Heart right ventricle (tissue), 16 donors: ENCODE data around the gene EEFSEC. TPM values are rescaled to one million over a fixed set of nuclear protein-coding genes. Genes with fewer than 3 reads are reported as not detected.
A peak's percentile ranks its signal among the peaks of the same experiment; 100 is the strongest.

Experiments used
- ATAC-seq, 8 donors: fragments of 200-7000 bp; cut with Tn5 transposase; one replicate each; pipeline ENCODE4 v1.9.1; 2020; ENCODE audit warnings: mild to moderate bottlenecking in 8 of 8, moderate library complexity in 8 of 8, moderate number of reproducible peaks in 1 of 8
- DNase-seq, 2 donors: peaks; one replicate each; pipeline ENCODE4 v3.0.0-alpha.2; 2020
- H3K27ac ChIP-seq, 10 donors: fragments of 200-600 bp; sonication (generic) in 2 of 10; one replicate each; pipeline versions ENCODE4 v1.5.0 to v1.8.0; 2020 to 2022; ENCODE audit warnings: mild to moderate bottlenecking in 3 of 10
- H3K27me3 ChIP-seq, 7 donors: fragments of 200-600 bp; one replicate each; pipeline ENCODE4 v1.8.0; 2021 to 2022; ENCODE audit warnings: mild to moderate bottlenecking in 2 of 7
- H3K36me3 ChIP-seq, 9 donors: fragments of 200-600 bp; sonication (generic) in 1 of 9; one replicate each; pipeline versions ENCODE4 v1.5.0 to v1.8.0; 2020 to 2022; ENCODE audit warnings: mild to moderate bottlenecking in 2 of 9
- H3K4me1 ChIP-seq, 9 donors: fragments of 200-600 bp; sonication (generic) in 1 of 9; one replicate each; pipeline versions ENCODE4 v1.5.0 to v1.8.0; 2020 to 2022; ENCODE audit warnings: mild to moderate bottlenecking in 4 of 9
- H3K4me3 ChIP-seq, 10 donors: fragments of 200-600 bp; sonication (generic) in 2 of 10; one replicate each; pipeline versions ENCODE4 v1.5.0 to v1.8.0; 2020 to 2022; ENCODE audit warnings: mild to moderate bottlenecking in 7 of 10, moderate library complexity in 2 of 10
- H3K9me3 ChIP-seq, 11 donors: fragments of 200-600 bp in 10 of 11; sonication (generic) in 2 of 11; one replicate each; pipeline versions ENCODE4 v1.5.0 to v1.8.0; 2013 to 2022; ENCODE audit warnings: mild to moderate bottlenecking in 2 of 11, control low read depth in 1 of 11, moderate library complexity in 1 of 11
- WGBS, 2 donors: extraction: QIAGEN DNeasy Blood & Tissue Kit; methylation state at CpG; one replicate each; pipeline ENCODE4 v1.1.7; 2013; ENCODE audit warnings: inconsistent platforms in 1 of 2; 5-methylcytosine and 5-hydroxymethylcytosine counted together
- intact Hi-C, 10 donors: fragments of 100-400 bp; cut with DNase I; formaldehyde crosslinking; loops; one replicate each; pipeline versions ENCODE4 v1.11.1 to v1.14.2; 2022
- polyA plus RNA-seq, 2 donors: library from polyadenylated mRNA; stranded (reverse); fragments of 200-250 nt; gene quantifications; one replicate each; pipeline ENCODE4 v1.2.3, GENCODE V29; 2013
- total RNA-seq, 10 donors: library from RNA; stranded (reverse); fragmentation: NEBNext Ultra II Directional in 3 of 10; extraction: Animal tissue kit (Norgen Biotek cat#: 25700) in 3 of 10; gene quantifications; one replicate each; pipeline versions ENCODE4 v1.2.1 to v1.2.4, GENCODE V29; 2021 to 2023
- TF ChIP-seq, protein P1 (sequence below), 9 donors: fragments of 200-600 bp; sonication (generic) in 2 of 9; IDR thresholded peaks; one replicate each; pipeline versions ENCODE4 v1.5.0 to v1.8.0; 2021 to 2022; ENCODE audit warnings: antibody characterized with exemption in 9 of 9, mild to moderate bottlenecking in 5 of 9, moderate library complexity in 1 of 9
- donor health status: Arrhythmogenic right ventricular cardiomyopathy.
- donor health status: ischemic (EF 13 %, LVEDD 7.1; RV severe dilation, severe dysfunction).
- donor health status: healthy with polysubstance abuse.
- donor health status: DM: no; HTN: yes; CAD: no.
- donor health status: DM: no; HTN: no; CAD: no.
- donor health status: ischemic (EF 25% LVEDD 6.9; RV normal size, moderate dysfunction).
- donor health status: ischemic (EF 25% LVEDD 5.7; RV mildly dilated, moderate dysfunction).
- donor health status: healthy.
- donor health status: DM: yes; HTN: yes; CAD: no.
- donor health status: Ischemic cardiomyopathy.
- donor health status: ischemic (EF 35%, LVEDD 5.7; RV mildly dilated, moderate dysfunction).
- donor health status: nonischemic (EF 11% LVEDD 7.7; RV severe dilation, severe dysfunction).
- donor health status: DM: yes; HTN: yes; CAD: no.
- donor health status: PGD.
- donor health status: ischemic (EF 29% LVEDD 5.4; RV normal size, mild dysfunction).
- donor health status: nonischemic (EF 23%, LVEDD 6.1; RV moderate dilation, normal function).

EEFSEC gene
- total and polyA plus RNA-seq, 12 donors = 16.5 to 29.5 (median 25.0) TPM

GRCh38 chr3:128392021-128392420, 238.7 kb downstream of the EEFSEC start:
- TF ChIP-seq, protein P1, sequence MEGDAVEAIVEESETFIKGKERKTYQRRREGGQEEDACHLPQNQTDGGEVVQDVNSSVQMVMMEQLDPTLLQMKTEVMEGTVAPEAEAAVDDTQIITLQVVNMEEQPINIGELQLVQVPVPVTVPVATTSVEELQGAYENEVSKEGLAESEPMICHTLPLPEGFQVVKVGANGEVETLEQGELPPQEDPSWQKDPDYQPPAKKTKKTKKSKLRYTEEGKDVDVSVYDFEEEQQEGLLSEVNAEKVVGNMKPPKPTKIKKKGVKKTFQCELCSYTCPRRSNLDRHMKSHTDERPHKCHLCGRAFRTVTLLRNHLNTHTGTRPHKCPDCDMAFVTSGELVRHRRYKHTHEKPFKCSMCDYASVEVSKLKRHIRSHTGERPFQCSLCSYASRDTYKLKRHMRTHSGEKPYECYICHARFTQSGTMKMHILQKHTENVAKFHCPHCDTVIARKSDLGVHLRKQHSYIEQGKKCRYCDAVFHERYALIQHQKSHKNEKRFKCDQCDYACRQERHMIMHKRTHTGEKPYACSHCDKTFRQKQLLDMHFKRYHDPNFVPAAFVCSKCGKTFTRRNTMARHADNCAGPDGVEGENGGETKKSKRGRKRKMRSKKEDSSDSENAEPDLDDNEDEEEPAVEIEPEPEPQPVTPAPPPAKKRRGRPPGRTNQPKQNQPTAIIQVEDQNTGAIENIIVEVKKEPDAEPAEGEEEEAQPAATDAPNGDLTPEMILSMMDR (IDR thresholded peaks at IDR 0.05) = no peak
- intact Hi-C loops = no loop called here
- H3K9me3 ChIP-seq = no peaks in the 10 kb centered on the region
- WGBS, 2 donors = 97 to 98% methylated on average over 7 of the region's 7 CpGs
- no peaks in the 10 kb centered on the region for H3K27me3 ChIP-seq
- DNase-seq = no peak
- H3K36me3 ChIP-seq = no peaks in the 10 kb centered on the region
- no peak for ATAC-seq
- peaks cover 14 to 31% (median 20%) of the 10 kb centered on the region in 9 donors for H3K4me1 ChIP-seq
- no peak overlapping the region for H3K4me3 ChIP-seq
- H3K27ac ChIP-seq = no peak overlapping the region

DNA sequence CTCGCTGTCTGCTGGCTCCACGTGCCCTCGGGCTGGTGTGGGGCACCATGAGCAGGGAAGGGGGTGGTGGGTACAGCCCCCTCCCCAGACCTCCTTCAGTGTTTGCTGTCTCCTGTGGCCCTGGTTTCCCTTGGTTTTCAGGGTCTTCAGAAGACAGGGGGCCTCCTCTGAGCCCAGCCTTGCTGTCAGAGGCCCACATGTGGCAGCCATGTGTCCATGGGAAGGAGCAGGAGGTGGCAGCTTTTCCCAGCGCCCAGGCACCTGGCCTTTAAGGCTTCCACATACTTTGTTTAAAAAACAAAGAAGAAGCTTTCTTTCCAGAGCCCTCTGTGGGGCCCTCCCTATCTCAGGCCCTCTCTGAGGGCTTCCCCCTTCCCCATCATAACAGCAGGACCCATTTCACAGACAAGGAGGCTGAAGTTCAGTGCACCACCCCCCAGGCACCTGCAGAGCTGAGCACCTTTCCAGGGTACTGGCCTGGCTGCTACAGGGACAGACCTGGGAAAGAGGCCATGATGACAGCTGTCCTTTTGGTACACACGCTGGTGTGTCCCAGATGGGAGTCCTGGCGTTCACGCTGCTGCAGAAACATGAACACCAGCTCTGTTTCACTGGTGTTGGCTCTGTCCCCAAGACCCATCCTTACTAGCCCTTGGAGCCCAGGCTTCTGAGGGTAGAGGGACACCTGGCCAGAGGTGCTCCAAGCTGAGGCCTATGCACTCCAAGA, 239.7 kb downstream of the EEFSEC start:
- H3K9me3 ChIP-seq = no peaks in the 10 kb centered on the region
- H3K4me3 ChIP-seq = no peak overlapping the region
- H3K4me1 ChIP-seq = peaks cover 14 to 31% (median 20%) of the 10 kb centered on the region in 9 donors
- TF ChIP-seq, protein P1 (IDR thresholded peaks at IDR 0.05) = no peak
- no peaks in the 10 kb centered on the region for H3K36me3 ChIP-seq
- no peak for DNase-seq
- intact Hi-C loops = no loop called here
- no peak overlapping the region for H3K27ac ChIP-seq
- ATAC-seq = no peak
- 88% methylated on average over 7 of the region's 7 CpGs for WGBS, 2 donors
- no peaks in the 10 kb centered on the region for H3K27me3 ChIP-seq

GRCh38 chr3:128394033-128394432, 240.8 kb downstream of the EEFSEC start:
- WGBS, 2 donors = 80 to 92% methylated on average over 9 of the region's 9 CpGs
- no peaks in the 10 kb centered on the region for H3K36me3 ChIP-seq
- peak overlapping the region in 3 of 10 donors; percentile 21 to 65 (median 26) for H3K27ac ChIP-seq
- intact Hi-C loops = no loop called here
- no peaks in the 10 kb centered on the region for H3K9me3 ChIP-seq
- peaks cover 14 to 34% (median 20%) of the 10 kb centered on the region in 9 donors for H3K4me1 ChIP-seq
- no peaks in the 10 kb centered on the region for H3K27me3 ChIP-seq
- H3K4me3 ChIP-seq = no peak overlapping the region
- DNase-seq (peak in 1 of 2 donors; percentile 34), ATAC-seq (peak in 6 of 8 donors; percentile 23 to 78 (median 54))
- TF ChIP-seq, protein P1 (IDR thresholded peaks at IDR 0.05) = peak in 2 of 9 donors; percentile 2 to 8

DNA sequence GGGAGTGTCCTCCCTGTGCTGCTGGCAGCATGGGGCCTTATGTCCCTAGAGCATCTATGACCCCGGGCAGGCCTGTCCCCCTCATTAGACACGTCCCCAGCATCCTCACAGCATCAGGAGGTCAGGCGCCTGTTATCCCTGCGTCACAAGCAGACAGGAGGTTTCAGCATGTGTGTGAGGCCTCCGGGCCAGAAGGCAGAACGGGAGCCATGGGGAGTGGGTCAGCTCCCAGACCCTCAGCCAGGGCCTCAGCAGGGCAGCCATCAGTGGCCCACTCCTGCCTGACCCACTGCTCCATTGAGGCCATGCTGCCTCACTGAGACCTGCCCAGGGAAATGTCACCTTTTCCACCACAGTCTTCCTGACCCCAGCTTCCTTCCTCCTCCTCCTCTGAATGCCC, 241.8 kb downstream of the EEFSEC start:
- TF ChIP-seq, protein P1 (IDR thresholded peaks at IDR 0.05) = no peak
- no peaks in the 10 kb centered on the region for H3K9me3 ChIP-seq
- 77 to 79% methylated on average over 6 of the region's 6 CpGs for WGBS, 2 donors
- peaks cover 14 to 35% (median 20%) of the 10 kb centered on the region in 9 donors for H3K4me1 ChIP-seq
- H3K36me3 ChIP-seq = no peaks in the 10 kb centered on the region
- intact Hi-C loops = no loop called here
- peak overlapping the region in 8 of 10 donors; percentile 10 to 65 (median 35) for H3K27ac ChIP-seq
- H3K27me3 ChIP-seq = no peaks in the 10 kb centered on the region
- ATAC-seq (peak in 1 of 8 donors; percentile 4), DNase-seq (no peak)
- no peak overlapping the region for H3K4me3 ChIP-seq
